Glomerular visceral epithelial cell (primary cell): ENCODE results near the gene TUBGCP2.

ENCODE experiments used
- DNase-seq: peaks from one replicate; pipeline ENCODE4 v3.0.0-alpha.2; 2016; ENCODE audit errors: extremely low spot score

Gene TUBGCP2, protein sequence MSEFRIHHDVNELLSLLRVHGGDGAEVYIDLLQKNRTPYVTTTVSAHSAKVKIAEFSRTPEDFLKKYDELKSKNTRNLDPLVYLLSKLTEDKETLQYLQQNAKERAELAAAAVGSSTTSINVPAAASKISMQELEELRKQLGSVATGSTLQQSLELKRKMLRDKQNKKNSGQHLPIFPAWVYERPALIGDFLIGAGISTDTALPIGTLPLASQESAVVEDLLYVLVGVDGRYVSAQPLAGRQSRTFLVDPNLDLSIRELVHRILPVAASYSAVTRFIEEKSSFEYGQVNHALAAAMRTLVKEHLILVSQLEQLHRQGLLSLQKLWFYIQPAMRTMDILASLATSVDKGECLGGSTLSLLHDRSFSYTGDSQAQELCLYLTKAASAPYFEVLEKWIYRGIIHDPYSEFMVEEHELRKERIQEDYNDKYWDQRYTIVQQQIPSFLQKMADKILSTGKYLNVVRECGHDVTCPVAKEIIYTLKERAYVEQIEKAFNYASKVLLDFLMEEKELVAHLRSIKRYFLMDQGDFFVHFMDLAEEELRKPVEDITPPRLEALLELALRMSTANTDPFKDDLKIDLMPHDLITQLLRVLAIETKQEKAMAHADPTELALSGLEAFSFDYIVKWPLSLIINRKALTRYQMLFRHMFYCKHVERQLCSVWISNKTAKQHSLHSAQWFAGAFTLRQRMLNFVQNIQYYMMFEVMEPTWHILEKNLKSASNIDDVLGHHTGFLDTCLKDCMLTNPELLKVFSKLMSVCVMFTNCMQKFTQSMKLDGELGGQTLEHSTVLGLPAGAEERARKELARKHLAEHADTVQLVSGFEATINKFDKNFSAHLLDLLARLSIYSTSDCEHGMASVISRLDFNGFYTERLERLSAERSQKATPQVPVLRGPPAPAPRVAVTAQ

DNA sequence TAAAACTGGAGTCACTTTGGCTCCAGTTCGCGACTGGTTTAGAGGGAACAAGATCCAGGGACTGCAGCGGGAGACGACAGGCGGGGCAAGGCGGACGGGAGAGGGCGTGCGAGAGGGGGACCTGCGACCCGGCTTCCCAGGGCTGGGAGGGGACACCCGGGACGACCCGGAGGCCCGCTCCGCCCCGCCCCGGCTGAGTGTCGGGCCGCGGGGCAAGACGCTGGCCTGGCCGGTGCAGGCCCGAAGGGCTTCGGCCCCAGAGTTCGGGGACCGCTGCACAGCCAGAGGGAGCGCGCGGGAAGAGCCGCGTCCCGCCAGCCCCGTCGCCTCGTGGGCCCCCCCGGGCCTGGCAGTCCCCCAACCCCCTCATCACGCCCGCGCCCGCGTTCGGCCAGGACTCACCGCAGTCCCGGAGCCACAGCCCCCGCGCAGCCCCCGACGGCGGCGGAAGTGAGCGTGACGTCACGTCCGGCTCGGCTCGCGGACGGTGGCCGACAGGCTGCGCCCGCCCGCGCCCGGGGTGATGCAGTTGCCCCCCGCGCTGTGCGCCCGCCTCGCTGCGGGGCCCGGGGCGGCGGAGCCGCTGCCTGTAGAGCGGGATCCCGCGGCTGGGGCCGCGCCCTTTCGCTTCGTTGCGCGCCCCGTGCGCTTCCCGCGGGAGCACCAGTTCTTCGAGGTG, at the start of gene TUBGCP2, which contains the start of gene ZNF511:
Gene TUBGCP2, minus strand, starts transcription at position 452 of the 679 bp plus-strand sequence. CDS start 5,931 bp downstream, outside the sequence.
Gene ZNF511, plus strand, starts transcription at position 494 of the 679 bp plus-strand sequence. Its CDS starts 30 bp downstream, at position 524.
- DNase-seq: peak; percentile 79

DNA sequence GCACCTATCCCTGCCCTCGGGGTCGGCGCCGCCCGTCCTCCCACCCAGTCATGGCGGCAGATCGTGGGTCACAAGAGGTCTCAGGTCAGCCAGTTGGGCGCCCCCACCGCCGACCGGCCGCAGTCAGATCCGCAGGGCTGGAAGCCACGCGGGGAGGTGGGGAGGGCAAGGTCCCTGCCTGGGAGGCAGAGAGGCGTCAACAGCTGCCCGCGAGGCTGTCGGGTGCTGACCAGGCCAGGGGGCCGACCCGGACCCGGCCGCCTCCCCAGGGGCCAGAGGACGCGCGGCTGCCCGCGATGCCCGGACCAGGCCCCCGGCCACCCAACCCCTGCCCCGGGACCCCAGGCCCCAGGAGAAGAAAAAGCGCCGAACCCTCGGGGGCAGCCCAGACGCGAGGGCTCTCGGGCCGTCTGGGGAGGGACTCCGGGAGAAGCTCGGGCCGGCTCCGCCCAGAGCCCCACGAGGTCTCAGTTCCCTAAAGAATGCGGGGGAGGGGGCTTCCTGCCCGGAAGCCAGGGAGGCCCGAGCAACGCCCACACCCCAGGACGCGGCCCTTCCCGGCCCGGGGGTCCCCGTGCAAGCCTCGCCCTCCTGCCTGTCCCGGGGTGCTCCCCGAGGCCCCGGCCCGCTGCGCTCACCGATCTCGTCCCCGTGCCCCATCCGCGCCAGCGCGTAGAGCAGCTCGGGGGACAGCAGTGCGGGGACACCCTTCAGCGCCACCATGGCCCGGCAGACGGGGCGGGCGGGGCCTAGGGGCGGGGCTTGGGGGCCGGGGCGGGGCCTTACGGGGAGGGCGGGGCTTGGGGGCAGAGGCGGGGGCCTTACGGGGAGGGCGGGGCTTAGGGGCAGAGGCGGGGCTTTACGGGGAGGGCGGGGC, 48.9 kb upstream of the TUBGCP2 start, which contains the start of gene FUOM:
Gene FUOM, minus strand, starts transcription at position 735 of the 877 bp plus-strand sequence. Its CDS starts 12 bp downstream, at position 723.
- peak; percentile 66 for DNase-seq

DNA sequence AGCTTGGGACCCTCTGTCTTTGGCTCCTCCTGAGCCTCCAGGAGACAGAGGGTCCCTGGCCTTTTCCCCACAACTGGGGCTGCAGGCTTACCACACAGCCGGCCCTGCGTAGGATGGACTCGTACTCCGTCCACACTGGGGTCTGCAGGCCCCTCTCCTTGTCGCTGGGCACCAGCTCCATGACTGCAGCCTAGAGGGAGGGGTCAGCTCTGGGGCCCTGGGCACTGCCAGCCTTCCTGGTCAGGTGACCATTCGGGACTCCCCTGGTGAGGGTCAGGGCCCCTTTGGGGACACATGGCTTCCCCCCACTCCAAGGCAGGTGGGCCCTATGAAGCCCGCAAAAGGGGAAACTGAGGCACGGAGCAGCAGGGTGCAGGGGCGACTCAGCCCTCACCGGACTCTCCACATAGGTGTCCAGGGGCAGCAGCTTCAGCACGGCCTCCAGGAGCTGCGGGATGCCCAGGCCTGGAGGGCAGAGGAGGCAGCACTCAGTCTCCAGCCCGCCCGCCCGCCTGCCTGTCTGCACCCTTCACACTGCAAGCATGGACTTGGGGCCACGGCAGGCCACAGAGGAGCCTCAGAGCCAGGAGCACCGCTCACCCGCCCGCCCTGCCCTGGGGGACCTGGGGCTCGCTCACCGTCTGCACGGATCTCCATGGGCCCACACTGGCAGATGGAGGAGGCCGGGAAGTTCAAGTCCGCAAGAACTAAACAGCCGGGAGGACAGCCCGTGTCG, 48.0 kb upstream of the TUBGCP2 start:
- no peak for DNase-seq

DNA sequence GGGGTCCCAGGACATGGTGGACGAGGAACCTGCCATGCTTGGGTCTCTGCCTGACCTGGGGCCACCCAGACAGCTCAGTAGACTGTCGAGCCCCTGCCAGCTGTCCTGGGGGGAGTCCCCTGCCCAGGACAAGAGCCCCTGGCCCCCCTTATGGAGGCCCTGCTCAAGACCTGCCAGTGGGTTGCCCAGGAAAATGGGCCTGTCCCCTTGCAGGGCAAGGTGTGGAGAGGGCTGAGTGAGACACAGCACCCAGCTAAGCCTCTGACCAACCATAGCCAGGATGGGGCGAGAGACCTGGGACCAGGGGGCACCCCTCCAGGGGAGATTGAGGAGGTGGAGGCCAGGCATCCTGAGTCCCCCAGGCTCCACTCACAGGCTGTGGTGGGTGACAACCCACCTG, 47.3 kb upstream of the TUBGCP2 start:
- no peak for DNase-seq

DNA sequence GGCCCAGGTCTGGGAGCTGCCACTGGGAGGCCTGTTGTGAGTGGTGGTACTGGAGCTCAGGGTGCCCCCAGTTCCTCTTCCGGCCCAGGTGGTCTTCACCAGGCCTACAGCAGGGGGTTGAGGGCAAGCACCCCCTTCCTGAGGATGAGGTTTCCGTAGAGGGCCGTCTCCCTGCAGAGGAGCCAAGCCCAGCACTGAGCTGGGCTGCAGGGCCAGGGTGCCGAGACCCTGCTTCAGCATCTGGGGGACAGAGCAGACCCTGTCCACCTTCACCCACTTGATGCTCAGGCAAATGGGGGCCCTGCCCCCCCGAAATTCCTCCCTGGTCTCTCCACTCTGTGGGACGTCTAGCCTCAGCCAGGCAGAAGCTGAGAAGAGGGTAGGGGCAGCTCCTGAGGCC, 46.6 kb upstream of the TUBGCP2 start:
- DNase-seq: no peak

DNA sequence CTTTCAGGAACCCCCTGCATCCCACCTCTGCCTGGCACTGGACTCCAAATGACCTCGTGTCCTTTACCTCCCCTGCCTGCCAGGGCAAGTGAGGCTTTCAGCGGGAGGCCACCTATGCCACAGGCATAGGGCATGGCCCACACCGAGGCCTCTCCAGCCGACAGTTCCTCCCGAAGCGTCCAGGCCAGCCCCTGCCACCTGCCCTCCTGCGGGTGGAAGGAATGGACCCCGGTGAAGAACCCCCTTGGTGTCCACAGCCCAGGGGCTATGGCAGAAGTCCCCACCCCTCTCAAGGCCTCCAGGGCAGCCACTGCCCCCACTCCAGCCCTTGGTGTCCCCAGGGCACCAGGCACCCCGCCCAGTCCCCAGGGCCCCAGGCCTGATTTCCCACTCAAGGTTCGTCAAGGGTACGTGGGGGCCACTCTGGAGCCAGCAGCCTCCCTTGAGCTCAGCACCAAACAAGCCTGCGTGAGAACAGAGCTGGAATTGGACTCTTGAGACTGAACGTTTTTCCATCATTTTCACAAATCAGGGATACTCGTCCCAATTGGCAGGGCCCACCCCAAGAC, 46.1 kb upstream of the TUBGCP2 start:
- DNase-seq: no peak

DNA sequence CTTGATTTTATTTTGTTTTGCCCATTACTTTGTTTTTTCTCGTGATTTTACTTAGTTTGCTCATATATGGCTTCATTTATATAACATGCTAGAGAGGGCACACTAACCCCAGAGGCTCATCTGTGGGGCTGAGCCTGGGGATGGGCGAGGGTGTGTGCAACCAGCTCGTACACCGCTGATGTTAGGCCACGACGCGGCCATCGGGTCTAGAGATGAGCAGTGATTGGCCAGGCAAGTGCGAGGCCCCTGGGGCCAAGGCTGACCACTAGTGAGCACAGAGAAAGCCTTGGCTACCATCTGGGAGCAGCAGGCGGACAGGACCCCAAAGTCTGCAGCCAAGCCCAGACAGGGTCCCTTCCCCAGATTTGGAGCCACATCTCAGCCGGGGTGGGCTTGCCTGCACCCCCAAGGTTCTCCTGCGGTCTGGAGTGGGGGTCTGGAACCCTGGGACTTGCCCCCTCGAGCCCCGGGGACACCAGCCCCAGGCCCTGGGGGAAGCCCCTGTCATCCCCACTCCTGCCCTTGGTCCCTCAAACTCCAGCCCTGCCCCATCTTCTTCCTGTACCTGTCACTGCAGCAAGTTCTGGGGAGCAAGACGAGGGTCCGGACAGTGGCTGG, 45.4 kb upstream of the TUBGCP2 start:
- DNase-seq: no peak

DNA sequence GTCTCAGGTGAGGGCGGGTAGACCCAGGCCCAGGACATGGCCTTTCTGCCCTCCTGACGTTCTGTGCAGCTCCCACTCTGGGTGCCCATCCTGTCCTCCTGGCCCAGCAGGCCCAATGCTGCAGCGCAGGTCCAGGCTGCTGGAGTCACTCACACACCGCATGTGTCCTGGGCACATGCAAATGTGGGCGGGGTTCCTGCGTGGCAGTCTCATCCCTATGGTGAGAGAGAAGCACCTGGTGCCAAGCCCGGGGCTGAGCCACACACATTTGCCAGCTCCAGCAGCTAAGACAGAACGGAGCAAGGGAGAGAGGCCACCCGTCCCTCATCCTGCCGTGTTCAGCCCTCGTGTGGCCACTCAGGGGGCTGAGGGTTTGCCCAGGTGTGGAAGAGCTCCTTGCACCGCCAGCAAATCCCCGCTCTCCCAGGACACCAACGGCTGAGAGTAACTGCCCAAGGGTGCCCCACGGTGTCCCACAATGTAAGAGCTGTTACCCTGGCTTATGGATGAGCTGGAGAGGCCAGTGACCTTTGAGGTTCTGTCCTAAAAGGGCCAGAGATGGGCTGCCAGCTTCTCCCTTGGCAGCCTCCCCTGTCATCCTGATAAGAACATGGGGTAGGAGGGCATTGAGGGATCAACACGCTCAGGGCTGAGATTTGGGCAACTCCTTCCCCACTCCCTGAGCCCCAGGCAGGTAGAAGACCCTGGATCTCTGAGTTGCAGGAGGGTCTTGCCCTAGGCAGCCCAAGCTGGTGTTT, 44.7 kb upstream of the TUBGCP2 start:
- no peak for DNase-seq

DNA sequence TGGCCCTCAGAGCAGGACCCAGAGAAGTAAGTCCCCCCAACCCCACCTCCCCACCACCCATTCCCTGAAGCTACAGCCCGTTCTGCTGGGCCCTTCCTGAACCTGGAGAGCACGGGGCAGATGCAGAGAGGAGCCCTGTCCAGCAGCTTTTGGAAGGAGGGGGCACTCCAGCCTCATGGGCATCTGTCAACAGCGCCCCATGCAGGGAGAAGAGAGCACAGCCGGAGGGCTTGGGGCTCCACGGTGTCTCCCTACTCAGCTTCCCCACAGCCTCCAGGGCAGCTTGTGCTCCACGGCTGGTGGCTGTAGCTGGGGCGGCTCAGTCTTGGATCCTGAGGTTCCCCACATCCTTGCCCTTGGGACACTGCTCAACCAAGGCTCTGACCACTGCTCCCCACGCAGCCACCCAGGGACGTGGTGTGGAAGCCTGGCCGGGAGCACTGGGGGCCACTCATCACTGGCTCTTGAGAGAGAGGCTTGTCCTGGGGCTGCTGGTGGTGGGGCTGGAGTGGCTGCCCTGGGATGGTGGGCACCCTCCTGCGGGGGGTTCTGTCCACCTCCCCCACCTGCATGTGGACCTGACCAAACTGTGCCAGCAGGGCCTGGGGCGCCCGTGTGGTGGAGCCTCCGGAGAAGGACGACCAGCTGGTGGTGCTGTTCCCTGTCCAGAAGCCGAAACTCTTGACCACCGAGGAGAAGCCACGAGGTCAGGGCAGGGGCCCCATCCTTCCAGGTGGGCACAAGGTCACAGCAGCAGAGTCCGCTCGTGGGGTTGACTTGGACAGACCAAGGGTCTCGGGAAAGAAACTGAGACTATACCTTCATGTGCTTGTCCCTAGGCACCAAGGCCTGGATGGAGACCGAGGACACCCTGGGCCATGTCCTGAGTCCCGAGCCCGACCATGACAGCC, 43.0 kb upstream of the TUBGCP2 start:
- DNase-seq: no peak

DNA sequence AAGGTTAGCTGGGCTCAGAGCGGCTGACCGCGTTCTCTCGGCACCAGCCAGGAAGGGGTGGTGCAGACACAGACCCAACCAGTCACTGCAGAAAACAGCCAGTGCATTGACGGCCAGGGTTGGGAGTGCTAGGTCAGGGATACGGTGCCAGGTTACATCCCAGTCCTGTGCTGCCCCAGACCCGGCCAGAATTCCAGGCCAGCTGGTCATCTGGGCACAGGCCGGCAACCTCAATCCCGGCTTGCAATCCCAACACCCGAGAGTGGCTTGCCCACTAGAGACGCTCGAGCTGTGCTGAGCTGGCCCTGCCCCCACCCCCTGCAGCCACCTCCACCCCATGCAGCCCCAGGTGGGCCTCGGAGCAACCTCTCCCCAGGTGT, 42.3 kb upstream of the TUBGCP2 start:
- DNase-seq: no peak

DNA sequence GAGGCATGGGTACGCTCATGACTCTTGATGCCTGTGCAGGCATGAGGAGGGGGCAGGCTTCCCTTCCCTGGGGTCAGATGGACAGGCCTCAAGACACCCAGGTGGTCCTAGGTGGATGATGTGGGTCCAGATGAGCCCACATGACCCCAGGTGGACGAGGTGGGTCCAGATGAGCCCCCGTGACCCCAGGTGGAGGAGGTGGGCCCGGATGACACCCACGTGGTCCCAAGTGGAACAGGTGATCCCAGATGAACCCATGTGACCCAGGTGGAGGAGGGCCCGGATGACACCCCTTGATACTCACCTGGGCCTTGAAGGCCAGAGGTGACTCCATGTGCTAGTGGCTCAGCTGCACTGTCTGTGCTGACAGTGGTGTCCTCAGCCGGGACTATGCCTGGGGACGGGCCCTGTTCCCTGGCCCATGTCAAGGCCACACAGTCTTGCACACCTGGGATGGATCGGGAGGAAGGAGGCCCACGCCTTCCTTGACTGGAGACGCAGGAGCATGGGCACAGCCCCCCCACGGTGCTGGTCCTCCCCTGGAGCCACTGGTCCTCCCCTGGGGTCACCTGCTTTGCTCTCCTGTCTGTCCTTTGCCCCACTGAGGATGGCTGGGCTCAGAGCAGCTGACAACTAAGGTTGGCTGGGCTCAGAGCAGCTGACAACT, 41.7 kb upstream of the TUBGCP2 start:
- no peak for DNase-seq

DNA sequence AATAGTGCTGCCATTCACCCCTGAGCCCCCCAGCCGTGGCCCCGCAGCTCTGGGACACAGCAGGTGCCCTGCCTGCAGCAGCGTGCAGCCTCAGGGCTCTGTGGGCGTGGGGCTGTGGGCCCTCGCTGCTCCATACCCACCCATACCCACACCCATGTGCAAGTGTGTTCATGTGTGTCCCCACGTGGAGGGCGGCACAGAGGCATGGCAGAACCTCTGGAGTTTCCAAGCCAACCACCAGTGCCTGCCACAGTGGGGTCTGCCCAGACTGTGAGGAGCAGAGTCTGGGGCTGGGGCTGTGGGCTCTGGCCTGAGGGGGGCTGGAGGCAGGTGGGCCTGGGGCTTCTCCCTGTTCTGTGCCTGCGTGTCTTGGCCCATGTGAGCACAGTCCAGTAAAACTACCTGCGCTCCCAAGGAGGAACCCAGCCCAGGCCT, 40.9 kb upstream of the TUBGCP2 start:
- DNase-seq: no peak

DNA sequence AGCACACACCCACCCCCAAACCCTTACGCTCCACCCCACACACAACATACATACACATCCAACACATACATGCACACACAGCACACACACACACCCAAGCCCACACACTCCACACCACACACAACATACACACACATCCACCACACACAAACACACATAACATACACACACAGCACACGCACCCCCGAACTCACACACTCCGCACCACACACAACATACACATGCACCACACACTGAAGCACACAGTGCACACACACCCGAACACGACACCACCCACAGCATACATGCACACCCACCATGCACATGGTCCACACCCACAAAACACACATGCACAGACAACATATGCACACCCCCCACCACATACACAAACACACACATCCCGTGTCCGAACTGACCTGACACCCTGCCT, 40.5 kb upstream of the TUBGCP2 start:
- no peak for DNase-seq

DNA sequence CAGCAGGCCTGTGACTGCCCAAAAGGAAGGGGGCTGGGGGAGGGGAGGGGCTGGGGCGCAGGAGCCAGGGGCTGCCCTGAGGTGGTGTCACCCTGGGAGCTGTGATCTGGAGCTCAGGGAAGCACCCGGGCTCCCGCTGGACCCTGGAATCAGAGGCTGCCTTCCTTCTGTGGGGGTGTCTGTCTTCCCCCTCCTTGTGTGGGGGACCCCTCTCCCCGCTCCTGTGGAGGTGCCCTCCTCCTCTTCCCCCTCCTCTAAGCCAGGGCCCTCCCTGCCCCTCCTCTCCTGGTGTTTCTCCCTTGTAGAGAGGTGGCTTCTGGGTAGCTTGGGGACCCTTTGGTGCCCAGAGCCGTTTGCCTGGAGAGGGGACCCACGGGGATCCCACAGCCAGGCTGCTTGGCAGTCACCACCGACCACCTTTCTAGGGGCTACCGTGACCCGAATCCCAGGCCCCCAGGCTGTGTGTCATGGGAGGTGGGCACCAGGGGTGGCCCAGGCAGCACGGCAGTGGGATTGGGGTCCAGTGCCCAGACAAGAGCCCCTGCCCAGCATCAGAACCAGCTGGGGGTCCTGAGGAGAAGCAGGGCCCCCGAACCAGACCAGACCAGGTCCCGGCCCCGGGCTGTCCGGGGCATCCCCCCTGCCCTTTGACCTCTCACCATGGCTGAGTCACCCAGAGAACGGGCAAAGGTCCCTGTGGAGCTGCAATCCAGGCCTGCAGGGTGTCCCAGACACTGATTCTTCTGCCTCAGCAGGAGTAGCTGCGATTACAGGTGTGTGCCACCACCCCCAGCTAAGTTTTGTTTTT, 39.2 kb upstream of the TUBGCP2 start:
- no peak for DNase-seq

DNA sequence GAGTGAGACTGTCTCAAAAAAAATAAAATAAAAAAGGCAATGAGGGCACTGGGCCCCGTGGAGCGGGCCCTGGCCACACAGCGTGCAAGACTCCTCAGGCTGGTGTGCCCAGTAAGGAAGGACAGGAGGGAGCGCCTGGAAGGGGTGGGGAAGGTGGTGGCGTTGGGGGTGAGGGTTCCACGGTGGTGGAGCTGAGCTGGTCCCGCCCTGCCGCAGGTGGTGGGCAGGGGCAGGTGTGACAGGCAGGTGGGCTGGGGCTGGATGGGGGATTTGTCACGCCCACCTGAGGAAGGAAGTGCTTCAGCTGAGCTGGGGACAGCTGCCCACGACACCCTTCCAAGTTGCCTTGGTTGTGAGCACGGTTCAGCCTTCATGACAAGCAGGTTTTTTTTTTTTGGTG, 37.7 kb upstream of the TUBGCP2 start:
- no peak for DNase-seq

DNA sequence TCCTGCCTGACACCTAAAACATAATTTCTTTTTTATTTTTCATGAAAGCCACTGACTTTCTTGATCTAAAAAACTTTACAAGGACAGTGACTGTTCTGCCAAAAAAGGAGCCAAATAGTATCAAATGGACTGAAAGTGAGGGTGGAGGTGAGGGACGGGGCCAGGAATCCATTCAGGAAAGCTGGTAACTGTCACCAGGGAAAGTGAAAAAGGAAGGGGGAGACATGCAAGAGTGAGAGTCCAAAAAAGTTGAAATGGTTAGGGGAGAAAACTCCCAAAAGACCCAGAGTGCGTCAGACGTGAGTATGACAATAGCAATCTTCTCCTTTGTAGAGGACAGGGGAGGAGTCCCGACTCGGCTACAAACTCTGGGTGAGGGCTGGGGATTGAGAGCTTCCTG, 35.6 kb upstream of the TUBGCP2 start:
- no peak for DNase-seq
